Measurements from ENCODE around the gene MYO19.
"Not testable (repeated sequence)": the region's sequence is repeated elsewhere in the genome, so short reads cannot be mapped to it uniquely, and the experiment has no call there.

The MYO19 gene

DNA sequence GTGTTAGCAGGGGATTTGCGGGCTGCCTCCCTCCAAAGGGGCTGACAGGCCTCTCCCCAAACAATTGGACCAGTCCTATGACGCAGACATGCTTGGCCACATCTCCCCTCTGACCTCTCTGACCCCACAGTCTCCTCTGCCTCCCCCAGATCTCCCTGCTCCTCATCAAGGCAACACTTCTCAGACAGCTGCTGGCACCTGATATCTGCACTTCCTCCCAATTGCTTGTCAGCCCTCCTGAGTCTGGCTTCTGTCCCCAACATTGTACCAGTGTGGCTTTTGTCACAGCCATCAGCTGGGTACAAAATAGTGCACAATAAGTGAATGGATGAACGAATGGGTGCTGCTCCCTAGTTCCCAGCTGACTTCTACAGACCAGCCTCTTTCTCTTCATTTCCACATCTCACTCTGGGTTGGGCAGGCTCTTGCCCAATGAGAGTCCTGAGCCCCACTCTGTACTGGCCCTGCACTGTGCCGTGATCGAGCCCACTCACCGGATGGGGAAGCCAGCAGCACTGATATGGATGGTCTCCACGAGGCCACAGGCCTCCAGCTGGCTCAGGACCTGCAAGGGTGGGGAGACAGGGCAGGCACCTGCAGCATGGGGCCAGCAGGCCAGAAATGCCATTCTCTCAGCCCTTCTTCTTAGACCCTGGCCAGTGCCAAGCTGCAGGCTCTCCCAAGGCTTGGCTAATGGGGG is 31.1 kb downstream of the MYO19 start:
- no peak for DNase-seq (ENCODE audit: low read depth)
- H3K4me3 ChIP-seq (ENCODE audit: low read depth, low read length): no peak overlapping the region

GRCh38 chr17:36501963-36502362 is 32.7 kb downstream of the MYO19 start:
- no peak overlapping the region for H3K4me3 ChIP-seq (ENCODE audit: low read depth, low read length)
- no peak for DNase-seq (ENCODE audit: low read depth)

- H3K4me3 ChIP-seq (ENCODE audit: low read depth, low read length): no peak overlapping the region
- DNase-seq (ENCODE audit: low read depth): no peak
These were observed 33.3 kb downstream of the MYO19 start for GRCh38 chr17:36501351-36501750.

GRCh38 chr17:36500745-36501225 is 33.9 kb downstream of the MYO19 start:
- DNase-seq (ENCODE audit: low read depth): no peak
- H3K4me3 ChIP-seq (ENCODE audit: low read depth, low read length): no peak overlapping the region

DNA sequence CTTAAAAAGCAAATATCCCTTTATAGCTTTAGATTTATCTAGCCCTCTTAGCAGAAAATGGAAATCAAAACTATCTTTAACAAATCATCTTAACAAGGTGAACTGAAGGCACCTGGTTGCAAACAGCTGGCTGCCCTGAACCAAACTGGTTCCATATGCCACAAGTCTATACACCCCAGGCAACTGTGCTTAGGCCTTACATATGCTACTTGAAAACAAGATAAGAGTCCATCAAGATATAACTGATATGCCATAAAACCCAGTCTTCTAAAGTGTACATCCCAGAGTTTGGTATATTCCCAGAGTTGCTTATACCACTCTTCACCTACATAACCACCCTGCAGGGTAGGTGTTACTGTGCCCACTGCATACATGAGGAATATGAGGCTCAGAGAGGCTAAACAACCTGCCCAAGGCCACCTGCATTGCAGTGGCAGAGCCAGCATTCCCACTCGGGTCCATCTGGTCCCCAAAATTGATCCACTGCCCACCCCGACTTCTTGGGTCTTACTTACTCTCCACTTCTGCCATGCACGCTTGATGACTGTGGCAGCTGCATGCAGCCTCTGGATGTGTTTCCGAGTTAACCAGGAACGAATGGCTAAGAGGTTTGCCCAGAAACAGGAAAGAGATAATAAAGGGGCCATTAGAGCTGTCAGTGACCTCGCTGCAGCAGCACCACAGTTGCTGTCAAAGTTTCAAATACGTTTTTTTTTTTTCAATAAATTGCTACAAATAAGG is 35.9 kb downstream of the MYO19 start:
- no peak overlapping the region for H3K4me3 ChIP-seq (ENCODE audit: low read depth, low read length)
- no peak for DNase-seq (ENCODE audit: low read depth)

GRCh38 chr17:36498155-36498554 is 36.5 kb downstream of the MYO19 start:
- no peak for DNase-seq (ENCODE audit: low read depth)
- H3K4me3 ChIP-seq (ENCODE audit: low read depth, low read length): no peak overlapping the region

GRCh38 chr17:36496018-36496789 is 38.5 kb downstream of the MYO19 start:
- no peak overlapping the region for H3K4me3 ChIP-seq (ENCODE audit: low read depth, low read length)
- DNase-seq (ENCODE audit: low read depth): no peak

- no peak overlapping the region for H3K4me3 ChIP-seq (ENCODE audit: low read depth, low read length)
- no peak for DNase-seq (ENCODE audit: low read depth)
These were observed 39.5 kb downstream of the MYO19 start for GRCh38 chr17:36495076-36495578.

GRCh38 chr17:36494674-36495073 is 40.0 kb downstream of the MYO19 start:
- DNase-seq (ENCODE audit: low read depth): no peak
- no peak overlapping the region for H3K4me3 ChIP-seq (ENCODE audit: low read depth, low read length)

DNA sequence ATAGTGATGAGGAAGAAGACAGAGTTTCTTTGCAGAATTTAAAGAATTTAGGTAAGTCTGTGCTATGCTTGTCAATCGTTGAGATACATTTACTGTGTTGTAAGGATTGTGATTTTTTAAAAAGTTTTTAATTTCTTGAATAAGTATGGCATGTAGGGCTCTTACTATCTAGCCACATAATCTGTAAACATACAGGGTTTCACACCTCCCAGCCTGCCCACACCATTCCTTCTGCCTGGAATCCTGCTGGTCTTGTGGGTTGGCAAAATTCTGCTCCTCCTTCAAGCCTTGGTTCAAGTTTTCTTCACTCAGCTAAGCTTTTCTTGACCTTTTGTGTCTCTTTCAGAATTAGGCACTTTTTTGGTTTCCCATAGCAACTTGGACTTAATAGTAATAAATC is 40.7 kb downstream of the MYO19 start:
- no peak for DNase-seq (ENCODE audit: low read depth)
- H3K4me3 ChIP-seq (ENCODE audit: low read depth, low read length): no peak overlapping the region

DNA sequence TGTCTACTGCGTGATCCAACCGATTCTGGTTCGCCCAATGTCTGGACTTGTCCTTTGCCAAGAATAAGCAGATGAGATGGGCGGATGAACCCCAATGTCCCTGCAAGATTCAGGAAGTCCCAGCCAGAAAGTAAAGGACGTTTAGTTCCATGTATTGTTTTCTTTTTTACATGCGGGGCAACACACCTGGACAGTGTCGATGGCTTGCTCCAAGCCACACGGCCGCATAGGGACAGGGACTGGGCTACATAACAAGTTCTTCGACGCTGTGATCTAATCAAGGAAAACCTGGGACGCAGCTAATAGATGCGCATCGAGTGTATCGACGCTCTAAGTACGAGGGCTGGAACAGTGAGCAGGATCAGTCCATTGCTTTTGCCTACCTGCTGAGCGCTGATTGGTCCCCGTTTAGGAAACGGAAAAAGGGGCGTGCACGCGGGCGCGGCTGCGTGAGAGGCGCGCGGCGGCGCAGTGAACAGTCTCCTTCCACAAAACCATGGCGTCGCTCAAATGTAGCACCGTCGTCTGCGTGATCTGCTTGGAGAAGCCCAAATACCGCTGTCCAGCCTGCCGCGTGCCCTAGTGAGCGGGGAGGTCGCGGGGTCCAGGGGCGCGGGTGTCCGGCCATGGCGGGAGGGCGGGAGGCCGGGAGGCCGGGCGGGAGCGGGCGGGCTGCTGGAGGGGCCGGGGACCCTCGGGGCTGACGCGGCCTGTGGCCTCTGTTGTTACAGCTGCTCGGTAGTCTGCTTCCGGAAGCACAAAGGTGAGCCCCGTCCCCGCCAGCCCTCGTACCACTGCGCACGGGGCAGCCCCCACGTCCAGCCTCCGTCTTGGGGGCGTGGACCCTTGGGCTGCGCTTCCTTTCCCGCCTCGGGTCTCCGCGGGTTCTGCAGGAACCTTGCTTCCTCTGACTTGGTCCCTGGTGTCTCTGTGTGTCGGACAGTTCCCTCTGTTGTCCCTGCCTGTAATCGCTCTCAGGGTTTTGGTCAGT is 48.2 kb downstream of the MYO19 start, which contains the start of gene ZNHIT3:
ZNHIT3 (plus strand) TSS at position 478 of the 991 bp plus-strand sequence; CDS start at position 497, 19 bp downstream.
- peak; percentile 81 for DNase-seq (ENCODE audit: low read depth)
- H3K4me3 ChIP-seq (ENCODE audit: low read depth, low read length): peak within 1 kb of the TSS; percentile 77

DNA sequence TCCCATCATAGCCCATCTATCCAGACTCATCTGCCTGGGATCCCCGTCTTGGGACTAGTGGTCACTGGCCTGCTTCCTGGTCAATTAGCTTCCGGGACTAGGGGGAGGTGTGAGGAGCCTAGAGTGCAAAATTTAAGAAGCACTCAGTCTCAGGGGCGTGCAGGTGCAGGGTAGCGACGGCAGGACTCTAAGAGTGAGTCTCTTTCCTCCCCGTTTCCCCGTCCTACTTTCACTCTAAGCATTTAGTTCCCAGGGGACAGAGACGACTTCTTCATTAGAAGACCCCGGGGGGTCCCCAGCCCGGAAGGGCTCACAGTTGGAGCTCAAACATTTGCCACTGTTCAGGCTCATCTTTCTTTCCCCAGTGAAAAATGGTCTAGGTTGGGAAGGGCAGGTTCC is 48.9 kb downstream of the MYO19 start:
- DNase-seq (ENCODE audit: low read depth): no peak
- peak overlapping the region; percentile 77 for H3K4me3 ChIP-seq (ENCODE audit: low read depth, low read length)

GRCh38 chr17:36485027-36485426 is 49.6 kb downstream of the MYO19 start:
- no peak for DNase-seq (ENCODE audit: low read depth)
- H3K4me3 ChIP-seq (ENCODE audit: low read depth, low read length): no peak overlapping the region

GRCh38 chr17:36484021-36484420 is 50.6 kb downstream of the MYO19 start:
- not testable (repeated sequence) for H3K4me3 ChIP-seq (ENCODE audit: low read depth, low read length); DNase-seq (ENCODE audit: low read depth)

DNA sequence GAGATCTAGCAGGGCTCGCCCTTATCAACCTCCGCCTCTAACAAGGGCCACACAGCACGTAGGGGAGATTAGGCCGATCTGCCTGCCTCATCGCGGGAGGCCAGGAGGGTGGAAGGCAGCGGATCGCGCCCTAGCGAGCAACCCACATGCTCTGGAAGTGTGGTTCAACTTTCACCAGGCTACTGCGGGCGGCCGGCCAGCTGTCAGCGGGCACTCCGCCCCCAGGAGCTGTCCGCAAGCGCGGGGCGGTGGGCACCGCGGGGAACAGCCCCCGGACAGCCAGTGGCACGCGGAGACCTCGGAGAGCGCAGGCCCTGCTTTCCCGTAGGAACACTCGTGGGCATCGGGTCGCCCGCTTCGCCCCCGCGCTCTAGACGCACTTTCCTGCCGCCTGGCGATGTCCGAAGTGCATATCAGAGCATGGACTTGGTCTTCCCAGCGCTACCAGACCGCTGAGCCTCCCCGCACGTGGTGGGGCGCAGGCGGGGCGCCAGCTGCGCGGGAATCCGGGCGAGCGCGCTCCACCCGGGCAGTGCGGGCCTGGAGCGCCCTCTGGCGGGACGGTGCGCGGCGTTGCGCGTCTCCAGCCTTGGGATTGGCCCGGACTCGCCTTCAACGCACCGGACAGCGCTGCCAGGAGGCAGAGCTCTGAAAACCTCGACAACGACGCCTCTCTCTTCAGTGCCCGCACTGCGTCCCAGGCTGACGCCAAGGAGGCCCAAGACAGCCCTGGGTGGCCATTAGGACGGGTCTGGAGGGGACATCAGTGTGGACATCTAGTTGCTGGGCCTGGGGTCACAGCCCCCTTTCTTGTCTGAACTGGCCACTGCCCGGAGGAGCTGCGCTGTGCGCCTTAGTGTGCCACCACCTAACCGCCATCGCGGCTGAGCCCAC is 51.8 kb downstream of the MYO19 start:
- DNase-seq (ENCODE audit: low read depth): peak; percentile 28
- peak overlapping the region; percentile 39 for H3K4me3 ChIP-seq (ENCODE audit: low read depth, low read length)

DNA sequence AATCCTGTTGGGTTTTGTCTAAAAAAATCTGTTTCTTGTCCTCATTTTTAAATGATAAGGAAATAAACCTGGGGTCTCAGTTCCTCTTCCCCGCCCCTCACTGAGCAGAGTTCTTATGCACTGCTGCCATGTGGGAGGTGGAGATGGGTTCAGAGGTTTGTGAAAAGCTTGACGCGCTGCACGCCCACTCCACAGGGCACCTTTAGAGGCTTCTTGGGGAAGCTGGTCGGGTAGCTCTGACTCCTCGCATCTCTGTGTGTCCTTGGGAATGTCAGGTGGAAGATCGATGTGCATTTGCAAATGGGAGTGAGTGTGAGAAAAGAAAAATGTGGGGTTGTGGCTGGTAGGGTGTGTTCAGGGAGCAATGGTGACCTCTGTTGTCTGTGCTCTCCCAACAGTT is 52.8 kb downstream of the MYO19 start:
- no peak overlapping the region for H3K4me3 ChIP-seq (ENCODE audit: low read depth, low read length)
- no peak for DNase-seq (ENCODE audit: low read depth)

- DNase-seq (ENCODE audit: low read depth): no peak
These were observed 59.2 kb downstream of the MYO19 start for GRCh38 chr17:36475346-36475970.

More at GRCh38 chr17:36475346-36475970, 59.2 kb downstream of the MYO19 start:
- H3K4me3 ChIP-seq (ENCODE audit: low read depth, low read length): no peak overlapping the region
